Panc1 (cell line): ENCODE results near the gene BRINP3. TPM values are rescaled to one million over a fixed set of nuclear protein-coding genes. Genes with fewer than 3 reads are reported as not detected.

Experiments
- ATAC-seq: fragments of 200-7000 bp; cut with Tn5 transposase; 2 replicates; pipeline ENCODE4 v1.9.1; 2020; ENCODE audit warnings: mild to moderate bottlenecking, moderate library complexity
- BruUV-seq: library from RNA; stranded (reverse); fragments of 400-500 nt; replicated peaks from 2 replicates; lab custom pipeline; 2021; lab: Mats Ljungman, UMichigan
- CTCF ChIA-PET: fragments of 300-600 bp; sonication (Branson Sonifier 250); formaldehyde crosslinking; loops from one replicate; lab custom pipeline; 2022; ENCODE audit warnings: antibody characterized with exemption; lab: Charles Lee
- POLR2A ChIA-PET: fragments of 300-600 bp; sonication (Branson Sonifier 250); formaldehyde crosslinking; loops from one replicate; lab custom pipeline; 2022; ENCODE audit warnings: antibody characterized with exemption; lab: Charles Lee
- DNase-seq: peaks from one replicate; pipeline ENCODE4 v3.0.0-alpha.2; 2010; ENCODE audit warnings: low read depth, low spot score
- H3K27ac ChIP-seq: 2 replicates; pipeline ENCODE4 v1.5.1; 2011; ENCODE audit warnings: mild to moderate bottlenecking, low read length, inconsistent platforms
- H3K27me3 ChIP-seq: fragments of 200-500 bp; sonication (Bioruptor generic); 2 replicates; pipeline ENCODE4 v1.6.0; 2014; ENCODE audit warnings: low read length, inconsistent platforms; ENCODE audit not compliant: control insufficient read depth, insufficient read depth
- H3K36me3 ChIP-seq: fragments of 200-500 bp; sonication (Bioruptor generic); 2 replicates; pipeline ENCODE4 v1.5.1; 2014; ENCODE audit warnings: inconsistent platforms, mild to moderate bottlenecking, low read length, moderate library complexity; ENCODE audit not compliant: control insufficient read depth, insufficient read depth
- H3K4me1 ChIP-seq: 2 replicates; pipeline ENCODE4 v1.5.1; 2011; ENCODE audit warnings: inconsistent platforms, mild to moderate bottlenecking, low read length, moderate library complexity; ENCODE audit not compliant: control insufficient read depth, insufficient read depth
- H3K4me3 ChIP-seq, 2 experiments: 2 replicates each; pipeline ENCODE4 v1.5.1; 2011 to 2012; ENCODE audit warnings: low read depth in 2 of 2, low read length in 2 of 2, mild to moderate bottlenecking in 2 of 2, inconsistent platforms in 1 of 2, moderate library complexity in 1 of 2
- H3K9me3 ChIP-seq: fragments of 200-500 bp; sonication (Bioruptor generic); 2 replicates; pipeline ENCODE4 v1.5.1; 2014; ENCODE audit warnings: low read depth, mild to moderate bottlenecking, inconsistent platforms, low read length, moderate library complexity; ENCODE audit not compliant: control insufficient read depth, insufficient read depth
- POLR2AphosphoS5 ChIP-seq: IDR thresholded peaks from 2 replicates; pipeline ENCODE4 v1.6.1; 2012; ENCODE audit warnings: mild to moderate bottlenecking, low read depth, low read length, moderate library complexity
- SIN3A ChIP-seq: IDR thresholded peaks from 2 replicates; pipeline ENCODE4 v1.6.1; 2012; ENCODE audit warnings: low read depth, mild to moderate bottlenecking, low read length, moderate library complexity, borderline replicate concordance; ENCODE audit not compliant: insufficient read depth
- TCF7L2 ChIP-seq: IDR thresholded peaks from 2 replicates; pipeline ENCODE4 v1.6.1; 2011; ENCODE audit warnings: mild to moderate bottlenecking, low read depth, low read length, inconsistent platforms
- in situ Hi-C: cut with HindIII; loops from 2 replicates; pipeline ENCODE4 v1.10.0; 2016; ENCODE audit warnings: low sequenced_read_pairs, low pct_unique_long_range_greater_than_20kb
- intact Hi-C: fragments of 100-400 bp; cut with micrococcal nuclease; formaldehyde crosslinking; loops from one replicate; pipeline ENCODE4 v1.10.0; 2022; ENCODE audit not compliant: unreplicated experiment
- total RNA-seq: library from RNA; stranded (reverse); gene quantifications from one replicate; pipeline ENCODE4 v1.2.1, GENCODE V29; 2021; ENCODE audit not compliant: unreplicated experiment
- TF ChIP-seq, protein P1 (sequence below), 2 experiments: IDR thresholded peaks; 2 replicates each; pipeline ENCODE4 v1.6.1; 2011 to 2012; ENCODE audit warnings: low read depth in 2 of 2, control low read depth in 1 of 2, low read length in 1 of 2, mild to moderate bottlenecking in 1 of 2, moderate library complexity in 1 of 2; ENCODE audit not compliant: insufficient read depth in 1 of 2
- TF ChIP-seq, protein P2 (sequence below): fragments of 450-650 bp; IDR thresholded peaks from 2 replicates; pipeline ENCODE4 v1.5.1; 2017; ENCODE audit warnings: mild to moderate bottlenecking

Gene BRINP3
- total RNA-seq, 1 experiment from 2014 or later = 1.0 TPM

DNA sequence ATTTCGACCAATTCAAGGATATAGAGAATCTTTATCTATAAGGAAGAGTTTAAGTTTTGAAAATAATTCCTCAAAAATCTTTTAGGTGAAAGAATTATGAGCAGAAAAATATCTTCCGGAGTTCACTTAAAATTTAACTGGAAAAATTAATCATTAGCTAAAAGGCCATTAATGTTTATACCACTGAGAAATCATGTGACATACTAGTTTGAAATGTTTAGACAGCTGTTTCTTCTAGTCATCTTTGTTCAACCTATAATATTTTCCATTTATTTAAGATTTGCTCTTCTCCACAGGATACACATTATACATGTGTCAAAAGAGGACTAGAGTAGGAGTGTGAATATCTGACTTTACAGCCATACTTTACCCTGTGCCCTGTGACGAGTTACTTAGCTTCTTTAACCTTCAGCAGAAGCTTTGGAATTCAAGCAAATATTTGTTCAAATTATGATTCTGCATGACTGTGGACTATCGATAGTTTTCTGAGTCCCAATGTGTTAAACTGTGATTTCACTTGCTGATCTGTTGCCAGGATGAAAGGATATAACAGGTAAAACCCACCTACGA lies 374.8 kb downstream of the BRINP3 start:
- DNase-seq = no peak
- H3K27me3 ChIP-seq = no peaks in the 10 kb centered on the region
- POLR2A ChIA-PET = no interaction called here
- no peak overlapping the region for H3K27ac ChIP-seq
- TF ChIP-seq POLR2AphosphoS5 (no peak), TCF7L2 (no peak)
- TF ChIP-seq, protein P1, sequence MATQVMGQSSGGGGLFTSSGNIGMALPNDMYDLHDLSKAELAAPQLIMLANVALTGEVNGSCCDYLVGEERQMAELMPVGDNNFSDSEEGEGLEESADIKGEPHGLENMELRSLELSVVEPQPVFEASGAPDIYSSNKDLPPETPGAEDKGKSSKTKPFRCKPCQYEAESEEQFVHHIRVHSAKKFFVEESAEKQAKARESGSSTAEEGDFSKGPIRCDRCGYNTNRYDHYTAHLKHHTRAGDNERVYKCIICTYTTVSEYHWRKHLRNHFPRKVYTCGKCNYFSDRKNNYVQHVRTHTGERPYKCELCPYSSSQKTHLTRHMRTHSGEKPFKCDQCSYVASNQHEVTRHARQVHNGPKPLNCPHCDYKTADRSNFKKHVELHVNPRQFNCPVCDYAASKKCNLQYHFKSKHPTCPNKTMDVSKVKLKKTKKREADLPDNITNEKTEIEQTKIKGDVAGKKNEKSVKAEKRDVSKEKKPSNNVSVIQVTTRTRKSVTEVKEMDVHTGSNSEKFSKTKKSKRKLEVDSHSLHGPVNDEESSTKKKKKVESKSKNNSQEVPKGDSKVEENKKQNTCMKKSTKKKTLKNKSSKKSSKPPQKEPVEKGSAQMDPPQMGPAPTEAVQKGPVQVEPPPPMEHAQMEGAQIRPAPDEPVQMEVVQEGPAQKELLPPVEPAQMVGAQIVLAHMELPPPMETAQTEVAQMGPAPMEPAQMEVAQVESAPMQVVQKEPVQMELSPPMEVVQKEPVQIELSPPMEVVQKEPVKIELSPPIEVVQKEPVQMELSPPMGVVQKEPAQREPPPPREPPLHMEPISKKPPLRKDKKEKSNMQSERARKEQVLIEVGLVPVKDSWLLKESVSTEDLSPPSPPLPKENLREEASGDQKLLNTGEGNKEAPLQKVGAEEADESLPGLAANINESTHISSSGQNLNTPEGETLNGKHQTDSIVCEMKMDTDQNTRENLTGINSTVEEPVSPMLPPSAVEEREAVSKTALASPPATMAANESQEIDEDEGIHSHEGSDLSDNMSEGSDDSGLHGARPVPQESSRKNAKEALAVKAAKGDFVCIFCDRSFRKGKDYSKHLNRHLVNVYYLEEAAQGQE (IDR thresholded peaks at IDR 0.05; ENCODE audit: insufficient read depth in 1 of 2, low read depth in 2 of 2, low read length in 1 of 2) = no peak
- TF ChIP-seq, protein P2, sequence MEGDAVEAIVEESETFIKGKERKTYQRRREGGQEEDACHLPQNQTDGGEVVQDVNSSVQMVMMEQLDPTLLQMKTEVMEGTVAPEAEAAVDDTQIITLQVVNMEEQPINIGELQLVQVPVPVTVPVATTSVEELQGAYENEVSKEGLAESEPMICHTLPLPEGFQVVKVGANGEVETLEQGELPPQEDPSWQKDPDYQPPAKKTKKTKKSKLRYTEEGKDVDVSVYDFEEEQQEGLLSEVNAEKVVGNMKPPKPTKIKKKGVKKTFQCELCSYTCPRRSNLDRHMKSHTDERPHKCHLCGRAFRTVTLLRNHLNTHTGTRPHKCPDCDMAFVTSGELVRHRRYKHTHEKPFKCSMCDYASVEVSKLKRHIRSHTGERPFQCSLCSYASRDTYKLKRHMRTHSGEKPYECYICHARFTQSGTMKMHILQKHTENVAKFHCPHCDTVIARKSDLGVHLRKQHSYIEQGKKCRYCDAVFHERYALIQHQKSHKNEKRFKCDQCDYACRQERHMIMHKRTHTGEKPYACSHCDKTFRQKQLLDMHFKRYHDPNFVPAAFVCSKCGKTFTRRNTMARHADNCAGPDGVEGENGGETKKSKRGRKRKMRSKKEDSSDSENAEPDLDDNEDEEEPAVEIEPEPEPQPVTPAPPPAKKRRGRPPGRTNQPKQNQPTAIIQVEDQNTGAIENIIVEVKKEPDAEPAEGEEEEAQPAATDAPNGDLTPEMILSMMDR = no peak
- no peaks in the 10 kb centered on the region for H3K9me3 ChIP-seq
- intact Hi-C loops (no loop called here), in situ Hi-C loops (no loop called here)
- BruUV-seq = no TSS peak
- no peak for ATAC-seq
- no peaks in the 10 kb centered on the region for H3K36me3 ChIP-seq
- no peaks in the 10 kb centered on the region for H3K4me1 ChIP-seq
- H3K4me3 ChIP-seq = no peak overlapping the region
- CTCF ChIA-PET = no interaction called here

DNA sequence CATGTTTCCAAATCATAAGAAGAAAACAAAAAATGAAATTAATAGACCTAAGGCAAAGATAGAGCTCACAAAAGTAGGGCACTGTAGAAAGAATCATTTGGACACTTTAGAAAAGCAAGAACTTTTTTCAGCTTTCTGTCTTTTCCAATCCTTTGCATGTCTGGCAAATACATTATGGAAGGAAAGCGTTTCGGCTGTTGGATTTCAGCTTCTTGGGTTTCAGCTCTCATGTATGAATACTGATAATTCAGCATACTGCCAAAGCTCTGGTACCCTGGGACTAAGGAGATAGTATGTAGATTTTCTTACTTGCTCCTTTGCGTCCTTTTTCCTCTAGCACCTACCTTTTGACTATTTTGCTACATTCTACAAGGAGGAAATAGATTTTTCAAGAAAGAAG lies 375.9 kb downstream of the BRINP3 start:
- no peaks in the 10 kb centered on the region for H3K27me3 ChIP-seq
- in situ Hi-C loops = no loop called here
- CTCF ChIA-PET = no interaction called here

More for the DNA sequence above, 375.9 kb downstream of the BRINP3 start:
- Histone ChIP-seq H3K36me3 (no peaks in the 10 kb centered on the region), H3K27ac (no peak overlapping the region), H3K9me3 (no peaks in the 10 kb centered on the region), H3K4me3 (no peak overlapping the region), H3K4me1 (no peaks in the 10 kb centered on the region)
- ATAC-seq (no peak), DNase-seq (no peak)
- intact Hi-C loops = no loop called here
- POLR2A ChIA-PET = no interaction called here
- TF ChIP-seq, protein P2 = no peak
- no peak for TF ChIP-seq POLR2AphosphoS5
- TF ChIP-seq TCF7L2 = no peak
- TF ChIP-seq, protein P1 (IDR thresholded peaks at IDR 0.05; ENCODE audit: insufficient read depth in 1 of 2, low read depth in 2 of 2, low read length in 1 of 2) = no peak
- TF ChIP-seq SIN3A = no peak
- BruUV-seq = no TSS peak
